ENCODE results near the gene ANXA5.

Gene ANXA5

DNA sequence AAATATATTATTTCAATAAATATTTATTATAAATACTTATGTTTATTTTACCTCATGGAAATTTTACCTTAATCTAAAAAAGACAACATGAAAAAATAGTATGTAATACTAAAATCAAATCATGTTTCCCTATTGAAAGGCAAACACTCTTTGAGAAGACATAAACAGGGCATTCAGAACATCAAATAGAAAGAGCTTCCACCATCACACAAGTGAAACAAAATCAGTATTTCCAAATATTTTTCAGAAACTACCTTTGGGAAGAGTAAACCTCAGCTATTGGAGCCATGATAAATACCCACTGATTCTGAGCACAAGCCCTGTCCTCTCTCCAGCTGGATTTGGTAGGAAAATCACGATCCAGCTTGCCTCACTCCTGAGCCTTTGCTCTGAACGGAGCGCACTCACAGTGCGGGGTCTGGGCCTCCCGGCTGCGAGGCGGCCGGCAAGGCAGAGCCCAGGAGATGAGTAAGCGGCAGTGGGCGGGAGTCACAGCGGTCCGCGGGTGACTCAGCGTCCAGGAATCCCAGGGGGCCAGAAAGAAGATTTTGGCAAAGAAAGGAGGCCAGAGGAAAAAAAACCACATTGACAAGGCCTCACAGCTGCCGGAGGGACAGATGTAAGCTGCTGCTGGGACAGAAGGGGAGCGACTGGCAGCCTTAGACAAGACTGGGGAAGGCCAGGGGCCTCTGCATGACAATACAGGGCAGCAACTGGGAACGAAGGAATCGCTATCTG, 14.7 kb upstream of the ANXA5 start:
- DNase-seq: peak; percentile 48

DNA sequence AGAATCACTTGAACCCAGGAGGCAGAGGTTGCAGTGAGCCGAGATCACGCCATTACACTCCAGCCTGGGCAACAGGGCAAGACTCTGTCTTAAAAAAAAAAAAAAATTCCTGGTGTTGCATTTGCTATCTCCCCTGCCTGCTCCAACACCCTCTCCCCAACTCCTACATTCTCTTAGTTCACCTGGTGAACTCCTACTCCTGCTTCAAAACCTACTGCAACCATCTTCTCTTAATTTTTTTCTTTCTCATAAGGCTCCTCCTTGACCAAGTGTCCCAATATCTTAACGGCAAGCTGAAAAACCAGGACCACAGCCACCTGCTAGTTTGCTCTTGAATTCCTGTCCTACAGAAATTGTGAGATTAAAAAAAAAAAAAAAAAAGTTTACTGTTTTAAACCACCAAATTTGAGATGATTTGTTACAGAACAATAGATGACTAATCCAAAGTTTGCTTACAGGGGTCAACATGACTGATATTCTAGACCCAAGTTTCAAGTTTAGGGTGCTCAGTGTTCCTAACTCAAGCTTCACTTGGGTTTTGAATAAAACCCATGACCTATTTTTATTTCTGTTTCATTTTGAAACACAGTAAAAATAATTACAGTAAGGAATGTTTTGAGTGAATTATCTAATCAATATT, 13.1 kb upstream of the ANXA5 start:
- DNase-seq: no peak

DNA sequence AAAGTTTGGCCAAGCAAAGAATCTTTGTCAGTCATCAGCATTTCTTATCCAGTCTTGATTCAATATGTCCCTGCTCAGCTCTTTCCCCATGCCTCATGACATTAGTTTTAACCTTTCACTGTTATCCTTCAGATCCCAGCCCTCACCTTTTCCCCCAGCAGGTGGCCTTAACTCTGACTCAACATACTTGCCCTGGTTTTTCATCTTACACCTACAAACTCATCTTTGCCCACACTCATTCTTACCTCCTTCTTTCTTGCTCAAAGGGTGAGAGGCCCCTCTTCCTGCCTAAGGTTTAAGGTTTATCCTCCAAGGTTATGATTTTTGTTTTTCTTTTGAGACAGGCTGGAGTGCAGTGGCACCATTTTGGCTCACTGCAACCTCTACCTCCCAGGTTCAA, 10.6 kb upstream of the ANXA5 start:
- peak; percentile 16 for DNase-seq

DNA sequence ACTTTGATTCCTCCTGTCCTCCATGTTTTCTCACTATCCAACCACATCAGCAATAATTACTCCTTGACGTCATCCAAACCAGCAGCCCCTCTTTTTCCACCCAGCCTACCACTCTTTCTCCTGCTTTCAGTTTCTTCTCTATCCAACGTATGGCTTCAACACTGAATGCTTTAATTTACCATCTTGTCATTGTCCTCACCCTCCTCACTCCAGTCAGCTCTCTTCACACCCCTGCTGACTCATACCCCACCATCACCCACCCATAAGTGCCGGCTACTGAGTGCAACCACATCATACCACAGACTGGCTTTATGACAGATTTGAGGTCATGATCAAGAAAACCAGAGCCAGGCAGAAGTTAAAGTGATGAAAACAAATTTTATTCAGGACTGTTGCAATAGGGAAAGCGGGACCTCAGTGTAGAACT, 9.8 kb upstream of the ANXA5 start:
- peak; percentile 83 for DNase-seq

DNA sequence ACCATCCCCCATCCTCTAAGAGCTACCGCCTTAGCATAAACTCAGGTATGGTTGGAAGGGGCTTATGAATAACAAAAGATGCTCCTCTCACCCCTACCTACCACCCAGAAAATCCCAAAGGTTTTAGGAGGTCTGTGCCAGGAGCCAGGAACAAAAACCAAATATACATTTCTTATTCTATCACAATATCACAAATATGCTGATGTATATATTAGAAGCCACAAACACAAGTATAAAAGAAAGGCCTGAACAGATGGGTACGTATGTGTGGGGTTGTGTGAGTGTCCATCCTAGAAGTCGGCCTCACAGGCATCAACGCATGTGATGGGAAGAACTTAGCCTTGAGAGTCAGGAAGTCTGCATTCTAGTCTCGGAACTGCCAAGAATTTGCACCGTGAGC, 8.7 kb upstream of the ANXA5 start:
- no peak for DNase-seq

GRCh38 chr4:121702136-121702535, 5.4 kb upstream of the ANXA5 start:
- no peak for DNase-seq

GRCh38 chr4:121701263-121701662, 4.5 kb upstream of the ANXA5 start:
- DNase-seq: no peak

GRCh38 chr4:121698236-121698671, 1.5 kb upstream of the ANXA5 start:
- DNase-seq: no peak

DNA sequence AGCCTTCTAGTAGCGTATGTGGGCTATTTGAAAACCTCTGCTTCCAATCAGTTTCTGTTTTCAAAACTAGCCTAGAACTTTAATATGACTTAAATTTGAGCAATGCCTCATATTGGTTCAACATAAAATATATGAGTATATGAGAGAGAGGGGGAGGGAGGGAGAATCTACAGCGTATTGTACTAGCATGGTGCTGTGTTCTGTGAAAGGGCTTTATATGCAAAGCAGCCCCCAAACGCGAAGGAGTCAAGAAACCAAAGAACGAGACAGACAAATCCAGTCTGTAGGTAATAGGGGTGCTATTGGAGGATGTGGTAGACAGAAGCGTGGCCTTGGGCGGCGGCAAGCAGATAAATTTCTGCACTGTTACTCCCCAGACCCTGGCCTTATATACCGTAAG, 784 bp upstream of the ANXA5 start:
- no peak for DNase-seq

GRCh38 chr4:121696170-121696580, 605 bp downstream of the ANXA5 start:
- DNase-seq: peak; percentile 64

DNA sequence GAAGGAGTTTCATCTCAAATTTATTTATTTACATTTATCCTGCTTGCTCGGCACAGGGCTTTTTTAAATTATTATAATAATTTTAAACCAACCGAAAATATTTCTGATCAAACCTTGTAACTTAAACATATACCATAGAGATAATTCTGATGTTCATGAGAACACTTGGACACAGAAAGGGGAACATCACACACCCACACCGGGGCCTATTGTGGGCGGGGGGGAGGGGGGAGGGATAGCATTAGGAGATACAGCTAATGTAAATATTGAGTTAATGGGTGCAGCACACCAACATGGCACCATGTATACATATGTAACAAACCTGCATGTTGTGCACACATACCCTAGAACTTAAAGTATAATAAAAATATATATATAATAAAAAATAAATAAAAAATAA, 2.9 kb downstream of the ANXA5 start:
- DNase-seq: no peak

DNA sequence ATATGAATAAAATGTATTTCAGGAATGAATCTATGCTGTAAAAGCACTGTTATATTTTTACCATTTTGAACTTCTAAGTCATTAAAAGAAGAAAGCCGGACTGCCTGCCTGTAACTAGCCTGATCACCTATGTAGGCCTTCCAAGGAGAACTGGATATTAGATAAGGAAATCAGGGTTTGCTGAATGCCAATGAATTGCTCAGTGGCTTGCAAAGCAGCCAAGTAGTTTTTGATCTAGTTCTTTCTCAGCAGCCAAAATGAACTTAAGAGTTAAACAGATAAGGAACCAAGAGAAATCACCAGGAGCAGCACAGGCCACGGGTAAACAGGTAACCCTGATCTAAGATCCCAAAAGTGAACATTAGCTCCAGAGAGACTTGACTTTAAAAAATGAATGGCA, 3.3 kb downstream of the ANXA5 start:
- DNase-seq: no peak

GRCh38 chr4:121692261-121692660, 4.5 kb downstream of the ANXA5 start:
- no peak for DNase-seq

DNA sequence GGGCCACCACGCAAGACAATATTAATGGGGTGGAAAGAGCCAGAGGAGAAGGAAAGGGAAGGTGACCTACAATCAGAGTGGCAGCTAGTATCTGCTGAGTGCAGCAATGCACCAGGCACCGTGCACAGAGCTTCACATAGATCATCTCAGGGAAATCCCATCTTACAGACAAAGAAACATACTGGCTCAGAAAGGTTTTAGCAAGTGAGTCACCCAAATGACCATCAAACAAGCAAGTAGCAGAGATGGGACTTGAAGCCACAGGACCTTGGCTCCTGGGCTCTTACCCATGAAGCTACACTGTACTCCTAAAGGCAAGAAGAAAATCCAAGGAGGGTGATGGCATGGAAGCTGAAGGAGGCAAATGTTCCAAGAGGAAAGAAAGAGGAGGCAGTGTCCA, 6.8 kb downstream of the ANXA5 start:
- DNase-seq: no peak

DNA sequence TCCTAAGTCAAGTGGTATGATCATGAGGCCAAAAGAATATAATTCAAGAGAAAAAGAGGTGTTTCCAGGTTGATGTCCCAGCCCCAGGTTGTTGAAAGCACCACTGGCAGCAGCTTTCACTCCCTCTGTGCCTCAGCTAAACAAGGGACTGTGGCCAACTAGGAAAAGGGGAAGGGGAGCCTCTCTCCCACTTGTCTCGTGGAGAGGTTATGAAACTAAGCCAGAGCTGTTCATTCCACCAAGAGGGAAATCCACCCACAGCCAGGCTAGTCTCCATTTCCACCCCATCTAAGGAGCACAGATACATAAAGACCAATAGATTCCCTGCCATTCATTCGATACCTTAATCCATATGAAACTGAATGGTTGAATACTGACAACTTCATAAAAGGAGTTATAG, 8.1 kb downstream of the ANXA5 start:
- no peak for DNase-seq

GRCh38 chr4:121688261-121688660, 8.5 kb downstream of the ANXA5 start:
- no peak for DNase-seq

- no peak for DNase-seq
These were observed 10.5 kb downstream of the ANXA5 start for GRCh38 chr4:121686255-121686654.

DNA sequence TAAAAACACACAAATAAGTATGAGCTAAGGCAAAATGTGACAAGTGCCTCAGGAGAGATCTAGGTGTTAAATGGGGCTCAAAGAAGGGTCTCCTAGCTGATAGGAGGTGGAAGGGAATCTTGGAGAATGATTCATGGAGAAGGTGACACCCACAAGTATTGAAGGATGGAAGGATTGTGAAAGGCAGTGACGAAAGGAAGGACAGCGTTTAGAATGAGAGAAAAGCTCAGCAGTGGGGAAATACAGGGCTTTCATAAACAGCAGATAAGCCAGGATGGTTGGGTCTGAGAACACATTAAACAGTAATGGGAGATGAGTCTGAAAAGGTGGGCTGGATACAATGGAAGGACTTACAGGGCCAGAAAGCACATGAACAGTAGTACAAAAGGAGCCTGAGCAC, 11.5 kb downstream of the ANXA5 start:
- DNase-seq: no peak

DNA sequence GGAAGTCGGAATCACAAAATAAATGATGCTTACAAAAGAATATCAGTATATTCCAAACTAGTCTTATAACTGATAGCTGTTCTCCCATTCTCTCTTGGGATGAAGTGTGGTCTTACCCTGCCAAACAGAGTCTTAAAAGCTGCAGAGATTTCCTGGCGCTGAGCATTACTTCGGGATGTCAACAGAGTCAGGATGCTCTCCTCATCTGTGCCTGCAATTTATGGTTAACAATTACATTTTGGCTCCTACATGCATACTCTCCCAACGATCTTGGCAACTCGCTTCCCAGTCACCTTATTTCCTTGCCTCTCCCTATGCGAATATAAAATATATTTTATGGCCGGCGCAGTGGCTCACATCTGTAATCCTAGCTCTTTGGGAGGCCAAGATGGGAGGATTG, 12.2 kb downstream of the ANXA5 start:
- DNase-seq: no peak

DNA sequence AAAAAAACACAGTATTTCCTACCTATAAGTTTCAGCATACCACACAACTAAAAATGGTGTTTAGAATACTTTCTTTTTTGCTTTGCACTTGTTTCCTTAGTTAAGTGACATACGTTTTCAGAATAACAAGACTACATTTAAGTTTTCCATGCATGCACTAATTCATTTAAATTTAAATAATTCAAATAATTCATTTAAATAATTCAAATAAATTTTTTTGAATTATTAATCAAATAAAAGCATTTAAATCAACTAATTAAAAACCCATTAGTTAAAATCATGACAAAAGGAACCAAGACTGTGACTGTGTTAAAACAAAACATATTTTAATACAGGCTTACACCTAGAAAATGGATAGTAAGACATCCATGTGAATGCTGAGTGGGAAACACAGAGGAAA, 12.8 kb downstream of the ANXA5 start:
- no peak for DNase-seq

- no peak for DNase-seq
These were observed 16.2 kb downstream of the ANXA5 start for GRCh38 chr4:121680571-121680970.

DNA sequence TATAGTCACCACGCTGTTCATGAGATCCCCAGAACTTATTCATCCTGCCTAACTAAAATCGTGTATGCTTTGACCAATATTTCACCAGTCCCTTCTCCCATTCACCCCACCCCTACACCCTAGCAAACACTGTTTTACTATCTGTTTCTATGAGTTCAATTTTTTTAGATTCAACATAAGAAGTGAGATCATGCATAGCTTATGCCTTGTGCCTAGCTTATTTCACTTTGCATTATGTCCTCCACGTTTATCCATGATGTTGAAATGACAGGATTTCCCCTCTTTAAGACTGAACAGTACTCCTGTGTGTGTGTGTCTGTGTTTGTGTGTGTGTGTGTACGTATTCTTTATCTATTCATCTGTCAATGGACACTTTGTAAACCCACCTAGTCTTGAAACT, 16.8 kb downstream of the ANXA5 start:
- DNase-seq: no peak

- DNase-seq: no peak
These were observed 17.5 kb downstream of the ANXA5 start for GRCh38 chr4:121679267-121679666.

DNA sequence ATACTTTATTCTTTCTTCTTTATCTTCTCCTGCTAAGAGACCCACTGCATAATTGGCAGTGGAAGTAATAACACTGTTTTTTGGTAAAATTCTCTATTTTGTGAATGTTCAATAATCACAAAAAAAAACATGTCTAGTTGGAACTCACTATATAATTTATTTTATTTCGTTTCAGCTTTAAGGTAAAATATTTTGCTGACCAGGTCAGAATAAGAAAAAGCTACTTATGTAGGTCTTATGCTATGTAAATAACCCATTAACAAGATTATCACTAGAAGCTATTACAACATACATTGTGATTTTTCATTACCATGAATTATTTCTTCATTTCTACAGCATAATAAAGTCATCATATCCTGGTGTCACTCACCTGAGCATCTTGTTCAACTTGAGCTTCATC, 19.3 kb downstream of the ANXA5 start:
- no peak for DNase-seq
